Stimulated activated CD4-positive, alpha-beta T cell treated with anti-CD3 and anti-CD28 coated beads, Interleukin-1b, Interleukin-23, amount 100 ng/mL, for 24 hours (primary cell): ENCODE results near the gene THAP4.
"Not testable (repeated sequence)": the region's sequence is repeated elsewhere in the genome, so short reads cannot be mapped to it uniquely, and the experiment has no call there.

Experiments
- DNase-seq, 4 experiments: peaks; one replicate each; pipeline ENCODE4 v3.0.0-alpha.2; 2020; ENCODE audit warnings: low read depth in 4 of 4, low spot score in 1 of 4

THAP4 gene

GRCh38 chr2:241589863-241590262, 47.1 kb downstream of the THAP4 start:
- DNase-seq = not testable (repeated sequence)

DNA sequence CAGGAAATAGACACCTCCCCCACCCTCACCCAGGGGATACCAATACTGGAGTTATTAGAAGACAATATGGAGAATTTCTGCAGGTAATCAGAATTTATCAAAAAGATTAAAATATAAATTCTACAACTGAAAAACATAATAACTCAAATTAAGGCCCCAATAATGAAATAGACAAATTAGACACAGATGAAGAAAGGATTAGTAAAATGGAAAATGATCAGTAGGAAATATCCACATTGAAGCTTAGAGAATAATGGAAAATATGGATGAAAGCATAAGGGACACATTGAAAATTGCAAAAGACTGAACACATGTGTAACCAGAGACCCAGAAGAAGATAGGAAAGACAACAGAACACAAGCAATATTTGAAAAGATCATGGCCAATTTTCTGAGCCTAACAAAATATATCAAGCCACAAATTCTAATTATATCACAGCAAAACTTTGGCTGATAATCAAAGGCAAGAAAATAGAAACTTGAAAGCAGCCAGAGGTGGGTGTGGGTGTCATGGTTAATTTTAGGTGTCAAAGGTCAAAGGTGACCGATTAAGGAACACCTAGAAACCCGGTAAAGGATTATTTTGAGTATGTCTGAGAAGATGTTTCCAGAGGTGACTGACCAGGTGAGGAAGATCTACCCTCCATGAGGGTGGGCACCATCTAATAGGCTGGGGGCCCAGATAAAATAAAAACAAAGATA, 50.2 kb downstream of the THAP4 start:
- no peak for DNase-seq

DNA sequence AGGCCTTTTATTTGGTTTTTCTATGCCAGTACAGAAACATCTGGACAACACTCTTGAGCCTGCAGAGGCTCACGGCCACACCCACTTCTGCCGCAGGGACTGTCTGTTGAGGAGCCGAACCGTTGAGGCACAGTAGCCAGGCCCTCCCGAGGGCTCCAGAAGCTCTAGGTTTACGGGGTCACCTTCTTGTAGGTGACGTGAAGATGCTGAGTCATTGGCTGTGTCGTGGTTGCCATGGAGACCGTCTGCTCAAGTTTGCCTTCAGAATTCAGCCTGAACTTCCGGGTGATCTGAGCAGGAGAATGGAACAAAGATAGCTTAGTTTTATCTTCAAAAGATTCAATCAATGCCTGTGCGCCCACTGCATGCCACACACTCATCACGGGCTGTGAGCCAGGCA, 52.5 kb downstream of the THAP4 start:
- no peak for DNase-seq

DNA sequence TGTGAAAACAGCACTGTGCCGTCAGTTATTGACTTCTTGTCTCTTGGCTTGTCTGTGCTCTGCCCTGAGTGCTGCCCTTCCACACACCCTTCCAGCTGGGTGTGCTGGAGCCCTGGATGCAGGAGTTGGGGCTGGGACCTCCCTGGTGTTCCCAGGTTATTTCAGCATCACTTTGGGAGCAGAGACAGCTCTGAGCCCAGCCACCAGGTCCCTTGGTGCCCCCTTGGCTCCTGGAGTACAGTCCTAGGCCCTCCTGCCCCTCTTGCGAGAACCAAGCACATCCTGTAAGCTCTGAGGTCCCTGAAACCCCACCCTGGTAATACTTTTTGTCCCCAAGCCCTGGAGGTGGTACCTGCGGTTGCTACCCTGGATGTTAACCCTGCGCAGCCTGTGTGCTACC, 54.2 kb downstream of the THAP4 start:
- DNase-seq = no peak

- no peak for DNase-seq
Observed at GRCh38 chr2:241582328-241582727, 54.6 kb downstream of the THAP4 start.

GRCh38 chr2:241579281-241579680, 57.7 kb downstream of the THAP4 start:
- no peak for DNase-seq

DNA sequence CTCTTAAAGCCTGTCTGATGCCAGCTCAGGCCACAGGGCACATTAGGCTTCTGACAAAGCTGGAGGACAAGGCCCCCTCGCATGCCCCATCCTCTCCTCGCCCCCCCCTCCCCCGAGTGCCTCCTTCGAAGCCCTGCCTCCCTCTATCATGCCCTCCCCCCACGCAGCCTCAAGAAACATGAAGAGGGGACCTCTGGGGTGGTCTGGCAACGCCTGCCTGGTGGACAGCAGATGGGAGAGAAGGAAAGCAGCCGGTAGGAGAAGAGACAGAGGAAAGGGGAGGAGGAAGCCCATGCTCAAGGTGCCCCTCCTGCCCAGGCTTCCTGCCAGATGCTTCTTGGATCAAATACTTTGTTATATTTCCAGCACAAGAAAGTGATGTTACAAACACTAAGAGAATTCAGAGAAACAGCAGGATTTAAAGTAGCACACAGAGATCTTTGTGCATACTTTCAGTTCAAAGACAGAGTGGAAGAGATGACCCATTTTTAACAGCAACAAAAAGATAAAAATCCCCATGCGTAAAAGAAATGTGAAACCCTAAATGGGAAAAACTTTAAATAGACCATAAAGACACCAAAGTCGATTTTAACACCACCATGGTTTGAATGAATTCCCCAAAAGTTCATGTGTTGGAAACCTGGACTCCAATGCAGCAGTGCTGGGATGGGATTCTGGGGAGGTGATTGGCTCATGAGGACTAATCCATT, 59.4 kb downstream of the THAP4 start:
- no peak for DNase-seq

DNA sequence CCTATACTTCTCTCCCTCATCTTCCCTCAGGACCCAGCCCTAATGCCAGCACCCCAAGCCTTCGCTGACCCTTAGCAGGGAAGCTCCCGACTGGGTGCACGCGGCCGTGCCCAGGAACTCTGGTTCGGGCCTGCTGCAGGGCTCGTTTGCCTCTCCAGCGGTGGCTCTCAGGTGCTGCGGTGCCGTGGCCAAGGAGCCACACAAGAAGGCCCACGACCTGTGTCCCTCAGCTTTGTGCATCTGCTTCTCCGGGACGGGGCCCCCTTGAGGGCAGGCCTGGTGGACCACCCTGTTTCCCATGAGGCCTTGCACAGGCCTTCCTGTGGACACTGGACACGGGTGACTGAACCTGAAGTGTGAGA, 60.7 kb downstream of the THAP4 start:
- DNase-seq = no peak

GRCh38 chr2:241575624-241576292, 61.2 kb downstream of the THAP4 start:
- DNase-seq = no peak

DNA sequence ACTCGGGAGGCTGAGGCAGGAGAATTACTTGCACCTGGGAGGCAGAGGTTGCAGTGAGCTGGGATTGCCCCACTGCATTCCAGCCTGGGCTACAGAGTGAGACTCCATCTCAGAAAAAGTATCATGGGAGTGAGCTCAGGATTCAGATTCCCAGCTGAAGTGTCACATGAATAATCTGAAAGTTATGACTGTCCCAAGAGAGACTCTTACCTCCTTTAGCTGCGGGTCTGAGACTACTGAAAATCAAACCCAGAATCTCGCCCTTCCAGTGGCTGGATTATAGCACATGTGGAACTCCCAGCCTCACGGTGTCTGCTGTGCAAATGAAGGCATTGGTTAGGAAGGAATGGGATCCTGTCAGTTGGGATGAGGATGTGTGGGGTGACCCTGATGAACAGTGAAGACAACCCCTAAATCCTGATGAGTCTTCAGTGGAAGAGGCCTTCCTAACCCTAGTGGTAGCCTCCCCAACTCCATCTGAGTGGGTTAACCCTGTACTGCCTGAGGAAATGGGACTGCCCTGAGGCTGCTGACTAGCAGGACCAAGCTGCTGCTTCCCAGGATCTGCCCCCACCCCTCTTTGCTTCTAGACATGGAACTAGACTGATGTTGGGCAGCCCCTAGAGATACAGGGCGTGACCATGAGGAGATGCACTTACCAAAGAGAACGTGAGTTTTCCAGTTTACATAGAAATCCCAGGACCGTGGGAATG, 61.9 kb downstream of the THAP4 start:
- no peak for DNase-seq

DNA sequence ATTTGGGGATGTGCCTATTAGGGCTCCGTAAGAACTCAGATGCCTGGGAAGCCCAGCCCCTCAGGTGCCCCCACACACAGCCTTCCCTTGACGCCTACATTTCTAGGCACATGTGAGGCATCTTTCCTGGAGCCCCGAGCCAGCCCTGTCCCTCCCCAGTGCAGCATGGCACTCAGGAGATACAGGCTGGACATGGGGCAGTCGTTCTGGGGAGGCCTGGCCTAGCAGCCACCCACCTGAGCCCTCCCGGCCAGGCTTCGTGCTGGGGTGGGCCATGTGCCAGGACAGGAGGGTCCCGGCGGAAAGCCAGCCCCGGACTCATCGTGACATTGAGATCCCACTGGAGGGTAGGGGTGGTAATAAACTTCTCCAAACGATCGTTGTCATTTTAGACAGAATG, 63.2 kb downstream of the THAP4 start:
- DNase-seq = no peak

- DNase-seq = not testable (repeated sequence)
Observed at GRCh38 chr2:241572915-241573651, 63.9 kb downstream of the THAP4 start.

DNA sequence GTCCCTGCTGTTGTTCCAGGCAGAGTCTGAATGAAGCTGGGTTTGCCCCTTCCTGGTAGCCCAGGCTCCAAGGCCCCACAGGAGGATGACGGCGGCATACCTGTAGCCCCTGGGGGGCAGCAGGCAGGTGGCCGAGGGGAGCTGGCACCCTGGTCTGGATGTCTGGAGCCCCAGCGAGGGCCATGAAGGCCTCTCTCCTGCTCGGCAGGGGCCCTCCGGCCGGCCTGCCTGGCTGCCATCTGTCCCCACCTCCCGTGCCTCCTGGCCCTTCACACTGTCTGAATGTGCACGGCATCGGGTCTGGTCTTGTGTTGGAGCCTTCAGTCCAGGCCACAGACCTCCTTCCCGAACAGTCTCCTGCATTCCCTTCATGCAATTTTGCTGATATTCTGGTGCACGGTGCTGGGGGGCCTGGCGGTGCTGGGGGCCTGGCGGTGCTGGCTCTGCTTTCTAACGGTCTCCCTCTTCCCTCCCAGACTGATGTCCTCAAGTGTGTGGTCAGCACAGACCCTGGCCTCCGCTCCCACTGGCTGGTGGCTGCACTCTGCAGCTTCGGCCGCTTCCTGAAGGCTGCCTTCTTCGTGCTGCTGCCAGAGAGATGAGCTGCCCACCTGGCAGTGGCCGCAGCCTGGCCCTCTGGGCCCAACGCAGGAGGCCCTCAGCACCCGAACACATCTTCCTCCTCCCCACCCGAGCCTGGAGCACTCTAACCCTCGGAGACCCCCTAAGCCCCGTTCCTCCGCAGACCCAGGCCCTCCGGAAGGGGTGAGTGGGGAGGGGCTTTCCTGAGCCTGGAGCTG, 64.9 kb downstream of the THAP4 start:
- DNase-seq = no peak

GRCh38 chr2:241570961-241571581, 65.9 kb downstream of the THAP4 start:
- DNase-seq = no peak

DNA sequence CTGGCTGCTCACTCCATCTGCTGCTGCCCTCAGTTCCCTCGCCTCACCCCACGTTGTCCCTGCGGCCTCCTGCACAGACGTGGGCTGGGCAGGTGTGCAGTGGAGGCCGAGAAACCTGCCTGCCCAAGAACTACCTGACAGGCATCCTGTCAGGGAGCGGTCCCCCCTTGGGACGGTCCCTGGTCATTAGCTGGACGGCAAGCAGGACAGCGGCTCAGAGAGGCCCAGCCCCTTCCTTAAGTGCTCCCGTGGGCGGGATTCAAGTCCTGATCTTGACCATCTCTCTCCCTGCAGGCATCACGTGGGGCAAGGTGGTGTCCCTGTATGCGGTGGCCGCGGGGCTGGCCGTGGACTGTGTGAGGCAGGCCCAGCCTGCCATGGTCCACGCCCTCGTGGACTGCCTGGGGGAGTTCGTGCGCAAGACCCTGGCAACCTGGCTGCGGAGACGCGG, 67.1 kb downstream of the THAP4 start:
- no peak for DNase-seq

GRCh38 chr2:241568726-241569125, 68.2 kb downstream of the THAP4 start:
- DNase-seq = no peak

- DNase-seq = no peak
Observed at GRCh38 chr2:241567776-241568175, 69.2 kb downstream of the THAP4 start.

GRCh38 chr2:241567266-241567665, 69.7 kb downstream of the THAP4 start:
- DNase-seq = not testable (repeated sequence)

- no peak for DNase-seq
Observed at GRCh38 chr2:241566468-241566867, 70.5 kb downstream of the THAP4 start.

DNA sequence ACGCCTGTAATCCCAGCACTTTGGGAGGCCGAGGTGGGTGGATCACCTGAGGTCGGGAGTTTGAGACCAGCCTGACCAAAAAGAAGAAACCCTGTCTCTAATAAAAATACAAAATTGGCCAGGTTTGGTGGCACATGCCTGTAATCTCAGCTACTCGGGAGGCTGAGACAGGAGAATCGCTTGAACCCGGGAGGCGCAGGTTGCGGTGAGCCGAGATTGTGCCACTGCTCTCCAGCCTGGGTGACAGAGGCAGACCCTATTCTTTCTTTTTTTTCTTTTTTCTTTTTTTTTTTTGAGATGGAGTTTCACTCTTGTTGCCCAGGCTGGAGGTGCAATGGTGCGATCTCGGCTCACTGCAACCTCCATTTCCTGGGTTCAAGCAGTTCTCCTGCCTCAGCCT, 70.9 kb downstream of the THAP4 start:
- not testable (repeated sequence) for DNase-seq
